A549 (cell line): ENCODE data around the gene CECR2. TPM values are rescaled to one million over a fixed set of nuclear protein-coding genes. Genes with fewer than 3 reads are reported as not detected.

Experiments
- ATAC-seq, 2 experiments: fragments of 200-7000 bp in 1 of 2; fragments of >200 bp in 1 of 2; cut with Nextera tagmentation in 1 of 2; cut with Tn5 transposase in 1 of 2; 3 replicates each; pipeline versions ENCODE4 v1.8.0 to v1.9.1; 2018 to 2020; ENCODE audit warnings: mild to moderate bottlenecking in 1 of 2, moderate library complexity in 1 of 2
- CTCF ChIA-PET: fragments of 300-600 bp; sonication (Branson Sonifier 250); formaldehyde crosslinking; extraction: SDS; loops from one replicate; lab custom pipeline; 2021; ENCODE audit warnings: antibody characterized with exemption, inconsistent platforms; lab: Yijun Ruan, JAX
- POLR2A ChIA-PET: fragments of 350-600 bp; formaldehyde crosslinking; extraction: SDS; loops from one replicate; lab custom pipeline; 2021; ENCODE audit warnings: antibody characterized with exemption, inconsistent platforms; lab: Yijun Ruan, JAX
- DNase-seq, 2 experiments: peaks; one replicate each; pipeline versions ENCODE4 v3.0.0 to v3.0.0-alpha.2; 2011 to 2016; ENCODE audit warnings: low read depth in 1 of 2, low spot score in 1 of 2
- FAIRE-seq: peaks from 2 replicates; lab custom pipeline; 2011; peaks lifted over from hg19 to GRCh38; lab: Jason Lieb, UNC
- H3K27ac ChIP-seq, 2 experiments: fragments of >200 bp; sonication (Bioruptor Twin); formaldehyde crosslinking; 3 replicates each; pipeline ENCODE4 v1.5.1; 2016 to 2017
- H3K4me1 ChIP-seq: fragments of >200 bp; sonication (Bioruptor Twin); formaldehyde crosslinking; 3 replicates; pipeline ENCODE4 v1.6.1; 2016
- H3K4me2 ChIP-seq: fragments of >200 bp; sonication (Bioruptor Twin); formaldehyde crosslinking; 3 replicates; pipeline ENCODE4 v1.6.1; 2016
- H3K4me3 ChIP-seq: fragments of >200 bp; sonication (Bioruptor Twin); formaldehyde crosslinking; 3 replicates; pipeline ENCODE4 v1.5.1; 2016
- H3K9me3 ChIP-seq: fragments of >200 bp; sonication (Bioruptor Twin); formaldehyde crosslinking; 3 replicates; pipeline ENCODE4 v1.6.1; 2016
- BCL3 ChIP-seq: fragments of >200 bp; sonication (Bioruptor Twin); formaldehyde crosslinking; IDR thresholded peaks from 3 replicates; pipeline ENCODE4 v1.6.1; 2016
- CBX8 ChIP-seq: fragments of 200-600 bp; sonication (generic); IDR thresholded peaks from 2 replicates; pipeline ENCODE4 v1.6.1; 2016
- CTCF ChIP-seq: fragments of >200 bp; sonication (Bioruptor Twin); formaldehyde crosslinking; IDR thresholded peaks from 3 replicates; pipeline ENCODE4 v1.5.1; 2016
- GATA3 ChIP-seq: IDR thresholded peaks from 2 replicates; pipeline ENCODE4 v1.6.1; 2012; ENCODE audit warnings: borderline replicate concordance
- HMGXB4 ChIP-seq: fragments of 250-450 bp; sonication (Bioruptor Pico); IDR thresholded peaks from 2 replicates; pipeline ENCODE4 v1.5.0; 2021; ENCODE audit warnings: mild to moderate bottlenecking, moderate library complexity, borderline replicate concordance
- KDM5A ChIP-seq: fragments of 200-600 bp; sonication (generic); IDR thresholded peaks from 2 replicates; pipeline ENCODE4 v1.6.1; 2016; ENCODE audit warnings: antibody characterized with exemption, mild to moderate bottlenecking
- NFE2L2 ChIP-seq: fragments of 150-350 bp; conservative IDR thresholded peaks from 2 replicates; pipeline ENCODE4 v1.6.1; 2014; ENCODE audit warnings: low read length
- POLR2AphosphoS2 ChIP-seq: conservative IDR thresholded peaks from 2 replicates; pipeline ENCODE4 v1.6.1; 2012; ENCODE audit warnings: low read length, improper control_type of control experiment, inconsistent platforms
- RAD21 ChIP-seq, 2 experiments: fragments of >200 bp in 1 of 2; sonication (Bioruptor Twin) in 1 of 2; formaldehyde crosslinking in 1 of 2; IDR thresholded peaks in 1 of 2; conservative IDR thresholded peaks in 1 of 2; 2 replicates in 1 of 2; 3 replicates in 1 of 2; pipeline ENCODE4 v1.6.1; 2012 to 2018; ENCODE audit warnings: inconsistent platforms in 1 of 2
- RFX5 ChIP-seq: fragments of 450-650 bp; IDR thresholded peaks from 2 replicates; pipeline ENCODE4 v1.7.1; 2014; ENCODE audit warnings: antibody characterized with exemption, mild to moderate bottlenecking, moderate library complexity
- RNF2 ChIP-seq: fragments of 200-600 bp; sonication (generic); IDR thresholded peaks from 2 replicates; pipeline ENCODE4 v1.6.1; 2016; ENCODE audit warnings: low read depth, mild to moderate bottlenecking, antibody characterized with exemption, moderate library complexity, borderline replicate concordance
- SMC3 ChIP-seq: fragments of >200 bp; sonication (Bioruptor Twin); formaldehyde crosslinking; IDR thresholded peaks from 3 replicates; pipeline ENCODE4 v1.6.1; 2018; ENCODE audit warnings: inconsistent platforms
- WGBS: methylation state at CpG from one replicate; pipeline ENCODE4 v1.1.6; 2017; ENCODE audit errors: missing lambda C conversion rate; 5-methylcytosine and 5-hydroxymethylcytosine counted together
- polyA plus RNA-seq, 4 experiments: library from polyadenylated mRNA; depleted of rRNA in 3 of 4; stranded (reverse); fragments of >200 nt; fragmentation: RNase III in 1 of 4; extraction: RNeasy Plus Mini Kit Qiagen cat#74134 plus additional on column Dnase treatment in 1 of 4; gene quantifications; 2 replicates in 3 of 4; 3 replicates in 1 of 4; pipeline ENCODE4 v1.2.3, GENCODE V29; 2011 to 2017
- small RNA-seq, 6 experiments: library from RNA; depleted of rRNA; stranded (forward); fragments of <200 nt; gene quantifications; one replicate each; pipeline ENCODE3, GENCODE V24; 2012

CECR2 gene
- polyA plus RNA-seq, 2 of the 4 experiments (the other 2 are of a cell fraction): 0.01 to 0.06 TPM

- POLR2A ChIA-PET: no interaction called here
- TF ChIP-seq RNF2: no peak
- TF ChIP-seq GATA3: no peak
- no peak for TF ChIP-seq POLR2AphosphoS2
- TF ChIP-seq SMC3: no peak
- no peak for TF ChIP-seq HMGXB4 (CRISPR knock-in tag)
- no peak for TF ChIP-seq CBX8
- no peak for TF ChIP-seq KDM5A
- no peak for TF ChIP-seq CTCF
- TF ChIP-seq RFX5: no peak
- TF ChIP-seq NFE2L2: no peak
- TF ChIP-seq BCL3: no peak
- TF ChIP-seq RAD21 (conservative IDR thresholded peaks at IDR 0.05 in 1 of 2, IDR thresholded peaks at IDR 0.05 in 1 of 2): no peak
- H3K9me3 ChIP-seq: no peaks in the 10 kb centered on the region
- no peak overlapping the region for H3K4me2 ChIP-seq
- WGBS: 87% methylated on average over 5 of the region's 5 CpGs
- FAIRE-seq: no peak
- no peak for ATAC-seq
- no peak overlapping the region for H3K27ac ChIP-seq
- no peaks in the 10 kb centered on the region for H3K4me1 ChIP-seq
- no peak for DNase-seq
- H3K4me3 ChIP-seq: no peak overlapping the region
- CTCF ChIA-PET: interaction anchor here (0.6 kb wide), 2 partner anchors 186 to 1798 kb away, joined by 3 read pairs; no protein-coding TSS in a partner anchor
These were observed 237.2 kb downstream of the CECR2 start for GRCh38 chr22:17606496-17606895.

Small RNAs within 50 kb of the gene (small RNA-seq; reads per million reads assigned to genes)
- 0 reads per million in 6 experiments for gene CECR9
- 0 reads per million in 6 experiments for gene RN7SL843P

Other genes starting within 250 kb of the CECR2 start
- gene TMEM121B, start 248.1 kb upstream of the CECR2 start, polyA plus RNA-seq (2011; rRNA removed): 0.03 TPM in 1 of 2 replicates, not detected in the other
- gene TMEM121B, start 248.1 kb upstream of the CECR2 start, polyA plus RNA-seq (2017; fragmentation: RNase III; extraction: RNeasy Plus Mini Kit Qiagen cat#74134 plus additional on column Dnase treatment): 0.03 to 0.08 TPM (median 0.05 TPM) in 3 replicates
- gene HDHD5, start 210.2 kb upstream of the CECR2 start, polyA plus RNA-seq (2011; rRNA removed): 19.7 and 27.3 TPM in 2 replicates
- gene HDHD5, start 210.2 kb upstream of the CECR2 start, polyA plus RNA-seq (2017; fragmentation: RNase III; extraction: RNeasy Plus Mini Kit Qiagen cat#74134 plus additional on column Dnase treatment): 31.0 to 35.5 TPM (median 34.9 TPM) in 3 replicates
- gene ADA2, start 150.0 kb upstream of the CECR2 start, polyA plus RNA-seq (2011; rRNA removed): 0.08 and 0.10 TPM in 2 replicates
- gene ADA2, start 150.0 kb upstream of the CECR2 start, polyA plus RNA-seq (2017; fragmentation: RNase III; extraction: RNeasy Plus Mini Kit Qiagen cat#74134 plus additional on column Dnase treatment): not detected in 3 replicates
- gene SLC25A18, start 194.0 kb downstream of the CECR2 start, polyA plus RNA-seq (2011; rRNA removed): not detected in 2 replicates
- gene SLC25A18, start 194.0 kb downstream of the CECR2 start, polyA plus RNA-seq (2017; fragmentation: RNase III; extraction: RNeasy Plus Mini Kit Qiagen cat#74134 plus additional on column Dnase treatment): 0.04 TPM in 2 of 3 replicates, not detected in the other